HepG2 (cell line): ENCODE measurements around the gene GRIN2C. TPM values are rescaled to one million over a fixed set of nuclear protein-coding genes. Genes with fewer than 3 reads are reported as not detected.

Experiments used
- ATAC-seq: fragments of 200-7000 bp; cut with Tn5 transposase; 3 replicates; pipeline ENCODE4 v1.9.1; 2020; ENCODE audit warnings: mild to moderate bottlenecking, moderate library complexity
- BruUV-seq: library from RNA; stranded (reverse); fragments of 400-500 nt; replicated peaks from 2 replicates; lab custom pipeline; 2021; lab: Mats Ljungman, UMichigan
- CTCF ChIA-PET: fragments of 300-600 bp; formaldehyde crosslinking; extraction: SDS; loops from one replicate; lab custom pipeline; 2021; ENCODE audit warnings: low total read pairs, inconsistent platforms, low intra/inter-chr PET ratio; lab: Yijun Ruan, JAX
- POLR2A ChIA-PET: fragments of 350-600 bp; sonication (Branson Sonifier 250); formaldehyde crosslinking; loops from one replicate; lab custom pipeline; 2020; ENCODE audit warnings: antibody characterized with exemption, inconsistent platforms; lab: Yijun Ruan, JAX
- DNase-seq: peaks from one replicate; pipeline ENCODE4 v3.0.0-alpha.2; 2015; ENCODE audit warnings: low spot score
- FAIRE-seq: peaks from 3 replicates; lab custom pipeline; 2011; peaks lifted over from hg19 to GRCh38; lab: Jason Lieb, UNC
- H2AFZ ChIP-seq: one replicate; pipeline ENCODE4 v1.6.1; 2011; ENCODE audit warnings: low read length, inconsistent platforms
- H3K27ac ChIP-seq: fragments of 300-600 bp; 3 replicates; pipeline ENCODE4 v1.8.0; 2011; ENCODE audit warnings: mixed run types, mild to moderate bottlenecking, mixed read lengths, low read length, inconsistent platforms; ENCODE audit not compliant: insufficient read depth; ENCODE audit errors: extremely low read length
- H3K27me3 ChIP-seq, 2 experiments: fragments of 200-600 bp in 1 of 2; 2 replicates in 1 of 2; 3 replicates in 1 of 2; pipeline versions ENCODE4 v1.6.0 to v1.8.0; 2011; ENCODE audit warnings: low read length in 2 of 2, mild to moderate bottlenecking in 2 of 2, moderate library complexity in 2 of 2, inconsistent platforms in 1 of 2; ENCODE audit not compliant: insufficient read depth in 2 of 2, control insufficient read depth in 1 of 2
- H3K36me3 ChIP-seq, 2 experiments: fragments of 200-600 bp in 1 of 2; replicated peaks in 1 of 2; 2 replicates in 1 of 2; 3 replicates in 1 of 2; pipeline versions ENCODE4 v1.5.1 to v1.8.0; 2011; ENCODE audit warnings: low read length in 2 of 2, inconsistent platforms in 1 of 2; ENCODE audit not compliant: insufficient read depth in 2 of 2, control insufficient read depth in 1 of 2
- H3K4me1 ChIP-seq: 2 replicates; pipeline ENCODE4 v1.5.1; 2012; ENCODE audit warnings: low read length, inconsistent platforms; ENCODE audit not compliant: insufficient read depth
- H3K4me2 ChIP-seq: 2 replicates; pipeline ENCODE4 v1.6.0; 2011; ENCODE audit warnings: low read depth, low read length, inconsistent platforms
- H3K4me3 ChIP-seq, 3 experiments: fragments of 200-600 bp in 1 of 3; sonication (generic), shearing (Covaris generic) in 1 of 3; replicated peaks in 1 of 3; 2 replicates each; pipeline ENCODE4 v1.5.1; 2011 to 2016; ENCODE audit warnings: low read length in 3 of 3, inconsistent platforms in 2 of 3, low read depth in 2 of 3, mild to moderate bottlenecking in 2 of 3, control low read depth in 1 of 3, mixed read lengths in 1 of 3; ENCODE audit not compliant: insufficient read depth in 1 of 3
- H3K79me2 ChIP-seq: one replicate; pipeline ENCODE4 v1.6.1; 2011; ENCODE audit warnings: low read length, inconsistent platforms; ENCODE audit not compliant: insufficient read depth
- H3K9ac ChIP-seq: 2 replicates; pipeline ENCODE4 v1.6.0; 2011; ENCODE audit warnings: mild to moderate bottlenecking, low read depth, low read length, inconsistent platforms; ENCODE audit not compliant: insufficient read depth
- H3K9me3 ChIP-seq: 2 replicates; pipeline ENCODE4 v1.5.1; 2012; ENCODE audit warnings: mild to moderate bottlenecking, low read length
- H4K20me1 ChIP-seq: 2 replicates; pipeline ENCODE4 v1.6.0; 2011; ENCODE audit warnings: inconsistent platforms, mild to moderate bottlenecking, low read length, moderate library complexity; ENCODE audit not compliant: insufficient read depth
- AGO2 ChIP-seq: fragments of 200-400 bp; formaldehyde crosslinking; optimal IDR thresholded peaks from 2 replicates; pipeline ENCODE3; 2017; ENCODE audit warnings: mild to moderate bottlenecking, low read depth, low read length, moderate library complexity
- AKAP8 ChIP-seq: sonication (generic); formaldehyde crosslinking; IDR thresholded peaks from 2 replicates; pipeline ENCODE4 v1.5.1; 2020; ENCODE audit warnings: mild to moderate bottlenecking, missing genetic modification reagents
- BHLHE40 ChIP-seq: IDR thresholded peaks from 2 replicates; pipeline ENCODE4 v1.6.1; 2011; ENCODE audit warnings: low read length, improper control_type of control experiment
- ELF1 ChIP-seq: sonication (generic); formaldehyde crosslinking; IDR thresholded peaks from 2 replicates; pipeline ENCODE4 v1.4.0; 2020; ENCODE audit warnings: missing genetic modification reagents
- GATAD1 ChIP-seq: IDR thresholded peaks from 2 replicates; pipeline ENCODE4 v1.6.1; 2016; ENCODE audit warnings: missing genetic modification reagents, missing compliant biosample characterization
- HNRNPK ChIP-seq: fragments of 200-400 bp; formaldehyde crosslinking; IDR thresholded peaks from 2 replicates; pipeline ENCODE4 v1.6.1; 2018; ENCODE audit warnings: low read length, low read depth, moderate library complexity, mild to moderate bottlenecking; ENCODE audit not compliant: poor library complexity, severe bottlenecking
- HNRNPL ChIP-seq: fragments of 200-400 bp; formaldehyde crosslinking; IDR thresholded peaks from 2 replicates; pipeline ENCODE4 v1.6.1; 2017; ENCODE audit warnings: mild to moderate bottlenecking, low read depth, low read length
- KDM2A ChIP-seq: sonication (generic); formaldehyde crosslinking; IDR thresholded peaks from 2 replicates; pipeline ENCODE4 v1.4.0; 2020; ENCODE audit warnings: low read depth, missing genetic modification reagents, borderline replicate concordance
- KDM3A ChIP-seq: IDR thresholded peaks from 2 replicates; pipeline ENCODE4 v1.6.1; 2018; ENCODE audit warnings: low read depth, missing compliant biosample characterization
- KDM5A ChIP-seq: fragments of 200-600 bp; sonication (generic); IDR thresholded peaks from 2 replicates; pipeline ENCODE4 v1.7.0; 2018; ENCODE audit warnings: antibody characterized with exemption, mild to moderate bottlenecking, low read length, borderline replicate concordance
- MED13 ChIP-seq: sonication (generic); formaldehyde crosslinking; IDR thresholded peaks from 2 replicates; pipeline ENCODE4 v1.5.0; 2020; ENCODE audit warnings: missing genetic modification reagents
- PRPF4 ChIP-seq: fragments of 200-400 bp; formaldehyde crosslinking; IDR thresholded peaks from 2 replicates; pipeline ENCODE4 v1.6.1; 2016; ENCODE audit warnings: low read length, low read depth; ENCODE audit not compliant: poor library complexity, severe bottlenecking
- SNRNP70 ChIP-seq: fragments of 200-400 bp; formaldehyde crosslinking; IDR thresholded peaks from 2 replicates; pipeline ENCODE4 v1.6.1; 2017; ENCODE audit warnings: mild to moderate bottlenecking, low read depth, low read length, moderate library complexity
- XRCC5 ChIP-seq: fragments of 200-400 bp; formaldehyde crosslinking; optimal IDR thresholded peaks from 2 replicates; pipeline ENCODE3; 2017; ENCODE audit warnings: mild to moderate bottlenecking, low read length
- ZFAT ChIP-seq: sonication (generic); formaldehyde crosslinking; conservative IDR thresholded peaks from 2 replicates; pipeline ENCODE4 v1.8.1; 2023; ENCODE audit warnings: missing genetic modification reagents, inconsistent platforms
- ZNF143 ChIP-seq: sonication (generic); formaldehyde crosslinking; IDR thresholded peaks from 2 replicates; pipeline ENCODE4 v1.4.0; 2020; ENCODE audit warnings: missing genetic modification reagents
- ZNF281 ChIP-seq: sonication (generic); formaldehyde crosslinking; IDR thresholded peaks from 2 replicates; pipeline ENCODE4 v1.4.0; 2020; ENCODE audit warnings: missing genetic modification reagents, borderline replicate concordance
- ZNF34 ChIP-seq: sonication (generic); formaldehyde crosslinking; IDR thresholded peaks from 2 replicates; pipeline ENCODE4 v1.4.0; 2020; ENCODE audit warnings: mild to moderate bottlenecking, missing genetic modification reagents, borderline replicate concordance
- ZNF510 ChIP-seq: sonication (generic); formaldehyde crosslinking; IDR thresholded peaks from 2 replicates; pipeline ENCODE4 v1.4.0; 2020; ENCODE audit warnings: low read depth, mild to moderate bottlenecking, missing genetic modification reagents
- ZNF547 ChIP-seq: sonication (generic); formaldehyde crosslinking; IDR thresholded peaks from 2 replicates; pipeline ENCODE4 v1.5.1; 2020; ENCODE audit warnings: mild to moderate bottlenecking, missing genetic modification reagents
- ZNF567 ChIP-seq: sonication (generic); formaldehyde crosslinking; IDR thresholded peaks from 2 replicates; pipeline ENCODE4 v1.8.1; 2023; ENCODE audit warnings: mild to moderate bottlenecking, missing genetic modification reagents, borderline replicate concordance
- ZNF776 ChIP-seq: sonication (generic); formaldehyde crosslinking; IDR thresholded peaks from 2 replicates; pipeline ENCODE4 v1.4.0; 2020; ENCODE audit warnings: mild to moderate bottlenecking, missing genetic modification reagents
- ZNF782 ChIP-seq: sonication (generic); formaldehyde crosslinking; IDR thresholded peaks from 2 replicates; pipeline ENCODE4 v1.4.0; 2020; ENCODE audit warnings: missing genetic modification reagents, mild to moderate bottlenecking, borderline replicate concordance
- whole genome bisulfite sequencing: methylation state at CpG from one replicate; pipeline ENCODE4 v1.1.6; 2017; ENCODE audit warnings: low lambda C conversion rate; 5-methylcytosine and 5-hydroxymethylcytosine counted together
- in situ Hi-C: cut with HindIII; loops from 2 replicates; pipeline ENCODE4 v1.10.0; 2017; ENCODE audit warnings: low pct_unique_long_range_greater_than_20kb; ENCODE audit not compliant: extremely low pct_ligation_motif_present
- intact Hi-C: fragments of 100-400 bp; cut with micrococcal nuclease; formaldehyde crosslinking; loops from one replicate; pipeline ENCODE4 v1.10.0; 2022; ENCODE audit not compliant: unreplicated experiment
- polyA plus RNA-seq, 8 experiments: library from polyadenylated mRNA; depleted of rRNA in 3 of 8; stranded (reverse) in 7 of 8; unstranded in 1 of 8; fragments of >200 nt; fragmentation: Illumina TruSeq in 4 of 8; extraction: Trizol in 4 of 8; gene quantifications; 2 replicates each; pipeline versions ENCODE4 v1.2.1 to v1.2.3, GENCODE V29; 2011 to 2016; ENCODE audit warnings: low read depth in 4 of 8, missing spikeins in 1 of 8, mixed read lengths in 1 of 8; ENCODE audit not compliant: insufficient read depth in 1 of 8
- total RNA-seq, 5 experiments: library from RNA; depleted of rRNA; stranded (reverse); fragments of >200 nt; fragmentation: Illumina TruSeq; extraction: Trizol; gene quantifications; 2 replicates each; pipeline ENCODE4 v1.2.3, GENCODE V29; 2016; ENCODE audit warnings: low read depth in 1 of 5

The GRIN2C gene
- total and polyA plus RNA-seq, 2 of the 13 experiments (the other 11 are each of a cell fraction or from before 2014, with no cell fraction given), result 0.03 to 0.11 TPM

- Histone ChIP-seq H3K4me2 (peak overlapping the region; percentile 30), H3K27me3 (peaks cover 16 to 44% of the 10 kb centered on the region in 2 experiments; a peak in 4 of 5 replicates), H2AFZ (no peak overlapping the region), H3K27ac (no peak overlapping the region), H4K20me1 (no peaks in the 10 kb centered on the region), H3K4me3 (peak overlapping the region in 1 of 3 experiments; percentile 25; a peak in 1 of 6 replicates), H3K9ac (no peak overlapping the region), H3K36me3 (peaks cover 0 to 3% of the 10 kb centered on the region in 2 experiments; a peak in 3 of 5 replicates), H3K9me3 (no peaks in the 10 kb centered on the region), H3K79me2 (no peaks in the 10 kb centered on the region), H3K4me1 (peaks cover 38% of the 10 kb centered on the region)
- POLR2A ChIA-PET, result interaction anchor here (0.8 to 3.9 kb wide), 3 partner anchors 11 to 116 kb away, joined by 3 to 55 read pairs (median 3); partner anchors contain the start of gene FDXR
- no peak for FAIRE-seq
- ATAC-seq, result no peak
- in situ Hi-C loops (loop anchor here (5.0 kb wide), 1 partner anchor 69 kb away; no protein-coding TSS in a partner anchor), intact Hi-C loops (loop anchor here (10.0 kb wide), 1 partner anchor 206 kb away; no protein-coding TSS in a partner anchor)
- CTCF ChIA-PET, result interaction anchor here (2.4 to 2.6 kb wide), 2 partner anchors 18 to 69 kb away, joined by 8 to 30 read pairs; no protein-coding TSS in a partner anchor
- BruUV-seq, result no TSS peak
- DNase-seq, result no peak
- WGBS, result 71% methylated on average over 63 of the region's 96 CpGs
- TF ChIP-seq ELF1, result no peak
- no peak for TF ChIP-seq ZFAT (CRISPR knock-in tag)
- TF ChIP-seq ZNF567 (CRISPR knock-in tag), result no peak
- TF ChIP-seq HNRNPL, result 0 out of 2 replicates have a peak, but pooled peaks have one; percentile 3
- no peak for TF ChIP-seq XRCC5
- TF ChIP-seq SNRNP70, result no peak
- no peak for TF ChIP-seq ZNF143 (CRISPR knock-in tag)
- TF ChIP-seq AKAP8 (CRISPR knock-in tag), result no peak
- no peak for TF ChIP-seq BHLHE40
- TF ChIP-seq AGO2, result peak; percentile 30
- no peak for TF ChIP-seq KDM5A
- TF ChIP-seq HNRNPK, result peak; percentile 22
- TF ChIP-seq MED13 (CRISPR knock-in tag), result no peak
- TF ChIP-seq KDM2A, result 0 out of 2 replicates have a peak, but pooled peaks have one; percentile 7
- TF ChIP-seq ZNF510 (CRISPR knock-in tag), result no peak
- no peak for TF ChIP-seq KDM3A
- no peak for TF ChIP-seq ZNF547
- no peak for TF ChIP-seq ZNF776 (CRISPR knock-in tag)
- TF ChIP-seq ZNF281 (CRISPR knock-in tag), result no peak
- no peak for TF ChIP-seq GATAD1 (CRISPR knock-in tag)
- TF ChIP-seq ZNF782, result no peak
- no peak for TF ChIP-seq PRPF4
- TF ChIP-seq ZNF34, result no peak
Measured at GRCh38 chr17:74860872-74861661, 1.4 kb upstream of the GRIN2C start.
